Stimulated activated CD4-positive, alpha-beta T cell treated with anti-CD3 and anti-CD28 coated beads, Interleukin-12 subunit alpha, Interleukin-12 subunit beta, amount 100 ng/mL, for 4 hours (primary cell): ENCODE measurements around the gene PDHX.
"Not testable (repeated sequence)": the region's sequence is repeated elsewhere in the genome, so short reads cannot be mapped to it uniquely, and the experiment has no call there.

Source experiments
- DNase-seq: peaks from one replicate; pipeline ENCODE4 v3.0.0-alpha.2; 2020

The PDHX gene

GRCh38 chr11:34911676-34912075 lies 4.7 kb upstream of the PDHX start:
- DNase-seq = no peak

GRCh38 chr11:34913556-34913955 lies 2.9 kb upstream of the PDHX start:
- not testable (repeated sequence) for DNase-seq

GRCh38 chr11:34915136-34916014 lies 1.0 kb upstream of the PDHX start:
- DNase-seq = no peak

GRCh38 chr11:34916843-34917770 lies 689 bp downstream of the PDHX start:
- DNase-seq = no peak

- DNase-seq = no peak
Observed at GRCh38 chr11:34921156-34921555, 4.7 kb downstream of the PDHX start.

GRCh38 chr11:34924714-34925113 lies 8.3 kb downstream of the PDHX start:
- no peak for DNase-seq

- DNase-seq = no peak
Observed at GRCh38 chr11:34926101-34926830, 9.8 kb downstream of the PDHX start.

GRCh38 chr11:34926831-34927132 lies 10.4 kb downstream of the PDHX start:
- DNase-seq = no peak

- no peak for DNase-seq
Observed at GRCh38 chr11:34928268-34928959, 12.0 kb downstream of the PDHX start.

- DNase-seq = no peak
Observed at GRCh38 chr11:34928960-34929680, 12.7 kb downstream of the PDHX start.

GRCh38 chr11:34929794-34930763 lies 13.7 kb downstream of the PDHX start:
- DNase-seq = no peak

GRCh38 chr11:34936945-34937629 lies 20.7 kb downstream of the PDHX start:
- DNase-seq = no peak

- no peak for DNase-seq
Observed at GRCh38 chr11:34938611-34939010, 22.2 kb downstream of the PDHX start.

GRCh38 chr11:34940026-34940677 lies 23.7 kb downstream of the PDHX start:
- DNase-seq = no peak

- DNase-seq = no peak
Observed at GRCh38 chr11:34941688-34942087, 25.3 kb downstream of the PDHX start.

- DNase-seq = no peak
Observed at GRCh38 chr11:34944692-34945091, 28.3 kb downstream of the PDHX start.

- no peak for DNase-seq
Observed at GRCh38 chr11:34948696-34949095, 32.3 kb downstream of the PDHX start.

- DNase-seq = no peak
Observed at GRCh38 chr11:34953955-34954354, 37.5 kb downstream of the PDHX start.

GRCh38 chr11:34957206-34957605 lies 40.8 kb downstream of the PDHX start:
- DNase-seq = no peak

- no peak for DNase-seq
Observed at GRCh38 chr11:34957606-34958005, 41.2 kb downstream of the PDHX start.
